Activated B cell treated with CpG ODN at 0.5 μM for 24 hours (primary cell): ENCODE measurements around the gene PLCG2. TPM values are rescaled to one million over a fixed set of nuclear protein-coding genes. Genes with fewer than 3 reads are reported as not detected.

ENCODE experiments used
- ATAC-seq: fragments of 200-7000 bp; cut with Tn5 transposase; one replicate; pipeline ENCODE4 v1.10.0; 2021; ENCODE audit warnings: low read depth, mild to moderate bottlenecking, moderate library complexity
- CTCF ChIA-PET: fragments of 350-600 bp; sonication (Branson Sonifier 250); formaldehyde crosslinking; loops from one replicate; lab custom pipeline; 2021; ENCODE audit warnings: antibody characterized with exemption; lab: Charles Lee
- POLR2A ChIA-PET: fragments of 350-600 bp; sonication (Branson Sonifier 250); formaldehyde crosslinking; loops from one replicate; lab custom pipeline; 2021; ENCODE audit warnings: antibody characterized with exemption; lab: Charles Lee
- DNase-seq: peaks from one replicate; pipeline ENCODE4 v3.0.0; 2022
- H3K27ac Mint-ChIP-seq: one replicate; pipeline ENCODE4 v1.8.0; 2020; ENCODE audit warnings: mixed read lengths
- H3K27me3 Mint-ChIP-seq: one replicate; pipeline ENCODE4 v1.8.0; 2021; ENCODE audit warnings: mixed read lengths
- H3K36me3 Mint-ChIP-seq: one replicate; pipeline ENCODE4 v1.8.0; 2021; ENCODE audit warnings: low read depth, mixed read lengths
- H3K4me1 Mint-ChIP-seq: one replicate; pipeline ENCODE4 v1.8.0; 2021; ENCODE audit warnings: mixed read lengths
- H3K4me3 Mint-ChIP-seq: one replicate; pipeline ENCODE4 v1.8.0; 2020; ENCODE audit warnings: mild to moderate bottlenecking, mixed read lengths
- H3K9me3 Mint-ChIP-seq: one replicate; pipeline ENCODE4 v1.8.0; 2020; ENCODE audit warnings: mixed read lengths
- CTCF ChIP-seq: fragments of 200-600 bp; IDR thresholded peaks from one replicate; pipeline ENCODE4 v1.8.0; 2022; ENCODE audit warnings: antibody characterized with exemption, mild to moderate bottlenecking
- intact Hi-C: fragments of 100-400 bp; cut with micrococcal nuclease; formaldehyde crosslinking; loops from one replicate; pipeline ENCODE4 v1.15.1; 2024
- total RNA-seq: library from RNA; stranded (reverse); gene quantifications from 2 replicates; pipeline ENCODE4 v1.2.3, GENCODE V29; 2022

Gene PLCG2
- total RNA-seq, 1 donor from 2014 or later: 525 TPM

GRCh38 chr16:81767987-81768592 lies 11.0 kb upstream of the PLCG2 start:
- Mint-ChIP-seq H3K4me3 (no peak overlapping the region), H3K27me3 (no peaks in the 10 kb centered on the region), H3K4me1 (peaks cover 48% of the 10 kb centered on the region), H3K36me3 (peaks cover 14% of the 10 kb centered on the region), H3K9me3 (no peaks in the 10 kb centered on the region), H3K27ac (no peak overlapping the region)
- ChIA-PET POLR2A (interaction anchor here (0.7 to 1.1 kb wide), 3 partner anchors 10 to 16 kb away, joined by 3 to 8 read pairs (median 5); no protein-coding TSS in a partner anchor), CTCF (no interaction called here)
- DNase-seq (no peak), ATAC-seq (no peak)
- no peak for TF ChIP-seq CTCF
- intact Hi-C loops: no loop called here

- DNase-seq: no peak
- Mint-ChIP-seq H3K27me3 (no peaks in the 10 kb centered on the region), H3K9me3 (no peaks in the 10 kb centered on the region), H3K4me3 (no peak overlapping the region), H3K27ac (peak overlapping the region; percentile 59), H3K36me3 (peaks cover 5% of the 10 kb centered on the region), H3K4me1 (peaks cover 63% of the 10 kb centered on the region)
- ATAC-seq: peak; percentile 25
- ChIA-PET CTCF (no interaction called here), POLR2A (interaction anchor here (0.7 to 1.9 kb wide), 4 partner anchors 13 to 114 kb away, joined by 3 to 20 read pairs (median 6); no protein-coding TSS in a partner anchor)
- intact Hi-C loops: no loop called here
- no peak for TF ChIP-seq CTCF
These were observed 9.1 kb upstream of the PLCG2 start for GRCh38 chr16:81770008-81770407.

- Mint-ChIP-seq H3K4me1 (peaks cover 68% of the 10 kb centered on the region), H3K27me3 (no peaks in the 10 kb centered on the region), H3K36me3 (no peaks in the 10 kb centered on the region), H3K27ac (peak overlapping the region; percentile 90), H3K9me3 (no peaks in the 10 kb centered on the region), H3K4me3 (peak overlapping the region; percentile 42)
- POLR2A ChIA-PET: interaction anchor here (0.6 to 3.6 kb wide), 17 partner anchors 22 to 1777 kb away, joined by 4 to 16 read pairs (median 8); no protein-coding TSS in a partner anchor
- CTCF ChIA-PET: interaction anchor here (1.2 to 1.8 kb wide), 4 partner anchors 22 to 99 kb away, joined by 3 to 6 read pairs (median 4); no protein-coding TSS in a partner anchor
- TF ChIP-seq CTCF: no peak
- ATAC-seq (peak; percentile 25), DNase-seq (peak; percentile 31)
- intact Hi-C loops: no loop called here
These were observed 4.7 kb upstream of the PLCG2 start for GRCh38 chr16:81774348-81774747.

GRCh38 chr16:81775570-81775969 lies 3.5 kb upstream of the PLCG2 start:
- ChIA-PET POLR2A (interaction anchor here (0.7 to 3.6 kb wide), 6 partner anchors 14 to 47 kb away, joined by 3 to 16 read pairs (median 5); no protein-coding TSS in a partner anchor), CTCF (no interaction called here)
- ATAC-seq (no peak), DNase-seq (no peak)
- Mint-ChIP-seq H3K9me3 (no peaks in the 10 kb centered on the region), H3K4me1 (peaks cover 68% of the 10 kb centered on the region), H3K4me3 (no peak overlapping the region), H3K36me3 (peaks cover 10% of the 10 kb centered on the region), H3K27me3 (no peaks in the 10 kb centered on the region), H3K27ac (peak overlapping the region; percentile 90)
- intact Hi-C loops: loop anchor here (1.0 kb wide), 1 partner anchor 37 kb away; no protein-coding TSS in a partner anchor
- TF ChIP-seq CTCF: no peak

- POLR2A ChIA-PET: interaction anchor here (0.6 to 5.7 kb wide), 16 partner anchors 10 to 96 kb away, joined by 3 to 88 read pairs (median 6); no protein-coding TSS in a partner anchor
- TF ChIP-seq CTCF: no peak
- H3K27ac Mint-ChIP-seq: peak overlapping the region; percentile 71
- H3K9me3 Mint-ChIP-seq: no peaks in the 10 kb centered on the region
- ATAC-seq (no peak), DNase-seq (no peak)
- peaks cover 24% of the 10 kb centered on the region for H3K36me3 Mint-ChIP-seq
- H3K4me1 Mint-ChIP-seq: peaks cover 71% of the 10 kb centered on the region
- peak overlapping the region; percentile 85 for H3K4me3 Mint-ChIP-seq
- intact Hi-C loops: no loop called here
- CTCF ChIA-PET: interaction anchor here (0.8 to 1.1 kb wide), 4 partner anchors 41 to 96 kb away, joined by 3 to 4 read pairs (median 4); no protein-coding TSS in a partner anchor
- H3K27me3 Mint-ChIP-seq: no peaks in the 10 kb centered on the region
These were observed 860 bp upstream of the PLCG2 start for GRCh38 chr16:81778231-81778630.
